Progenitor cell of endocrine pancreas (in vitro differentiated cells): Measurements from ENCODE around the gene RSBN1. TPM values are rescaled to one million over a fixed set of nuclear protein-coding genes. Genes with fewer than 3 reads are reported as not detected.
A peak's percentile ranks its signal among the peaks of the same experiment; 100 is the strongest.

Experiments used
- DNase-seq: peaks from one replicate; pipeline ENCODE4 v3.0.0; 2021; ENCODE audit warnings: low spot score; ENCODE audit not compliant: unreplicated experiment
- H3K27ac Mint-ChIP-seq: 2 replicates; pipeline ENCODE4 v1.8.0; 2021; ENCODE audit warnings: mild to moderate bottlenecking, moderate library complexity, mixed read lengths
- H3K27me3 Mint-ChIP-seq: 2 replicates; pipeline ENCODE4 v1.8.0; 2021; ENCODE audit warnings: mixed read lengths
- H3K36me3 Mint-ChIP-seq: 2 replicates; pipeline ENCODE4 v1.8.0; 2022; ENCODE audit warnings: mixed read lengths; ENCODE audit not compliant: insufficient read depth
- H3K4me1 Mint-ChIP-seq: 2 replicates; pipeline ENCODE4 v1.8.0; 2021; ENCODE audit warnings: low read depth, mixed read lengths
- H3K4me3 Mint-ChIP-seq: 2 replicates; pipeline ENCODE4 v1.8.0; 2021; ENCODE audit warnings: low read depth, mild to moderate bottlenecking, moderate library complexity, mixed read lengths
- H3K9me3 Mint-ChIP-seq: 2 replicates; pipeline ENCODE4 v1.8.0; 2021; ENCODE audit warnings: low read depth, mixed read lengths
- CTCF ChIP-seq: fragments of 200-600 bp; sonication (generic); IDR thresholded peaks from one replicate; pipeline ENCODE4 v1.5.0; 2021; ENCODE audit warnings: antibody characterized with exemption, mild to moderate bottlenecking; ENCODE audit not compliant: unreplicated experiment
- total RNA-seq: library from RNA; stranded (reverse); gene quantifications from 2 replicates; pipeline ENCODE4 v1.2.1, GENCODE V29; 2021

The RSBN1 gene
- total RNA-seq, 1 donor from 2014 or later: 25.9 TPM

GRCh38 chr1:113850127-113850796 lies 38.0 kb upstream of the RSBN1 start:
- Mint-ChIP-seq H3K27ac (peak overlapping the region; percentile 74), H3K9me3 (peaks cover 17% of the 10 kb centered on the region), H3K27me3 (no peaks in the 10 kb centered on the region), H3K4me3 (no peak overlapping the region), H3K36me3 (no peaks in the 10 kb centered on the region), H3K4me1 (no peaks in the 10 kb centered on the region)
- TF ChIP-seq CTCF: no peak
- DNase-seq: no peak

GRCh38 chr1:113849072-113849471 lies 36.8 kb upstream of the RSBN1 start:
- Mint-ChIP-seq H3K4me1 (no peaks in the 10 kb centered on the region), H3K4me3 (no peak overlapping the region), H3K27ac (no peak overlapping the region), H3K27me3 (no peaks in the 10 kb centered on the region), H3K9me3 (peaks cover 17% of the 10 kb centered on the region), H3K36me3 (no peaks in the 10 kb centered on the region)
- no peak for DNase-seq
- no peak for TF ChIP-seq CTCF

GRCh38 chr1:113846391-113847035 lies 34.2 kb upstream of the RSBN1 start:
- no peaks in the 10 kb centered on the region for H3K36me3 Mint-ChIP-seq
- H3K4me3 Mint-ChIP-seq: no peak overlapping the region
- H3K27me3 Mint-ChIP-seq: no peaks in the 10 kb centered on the region

GRCh38 chr1:113836534-113836933 lies 24.3 kb upstream of the RSBN1 start:
- H3K36me3 Mint-ChIP-seq: no peaks in the 10 kb centered on the region
- H3K9me3 Mint-ChIP-seq: peaks cover 4% of the 10 kb centered on the region
- no peak for DNase-seq
- no peak overlapping the region for H3K4me3 Mint-ChIP-seq
- peaks cover 5% of the 10 kb centered on the region for H3K27me3 Mint-ChIP-seq
- H3K27ac Mint-ChIP-seq: no peak overlapping the region
- TF ChIP-seq CTCF: no peak
- no peaks in the 10 kb centered on the region for H3K4me1 Mint-ChIP-seq

More at GRCh38 chr1:113846391-113847035, 34.2 kb upstream of the RSBN1 start:
- DNase-seq: no peak
- Mint-ChIP-seq H3K4me1 (no peaks in the 10 kb centered on the region), H3K9me3 (peaks cover 17% of the 10 kb centered on the region), H3K27ac (no peak overlapping the region)
- TF ChIP-seq CTCF: no peak

- Mint-ChIP-seq H3K27ac (no peak overlapping the region), H3K9me3 (peaks cover 4% of the 10 kb centered on the region), H3K4me3 (no peak overlapping the region), H3K4me1 (no peaks in the 10 kb centered on the region), H3K27me3 (peaks cover 10% of the 10 kb centered on the region), H3K36me3 (no peaks in the 10 kb centered on the region)
- no peak for DNase-seq
- TF ChIP-seq CTCF: peak; percentile 71
Measured at GRCh38 chr1:113835686-113836290, 23.5 kb upstream of the RSBN1 start.
